HG02870 (cell line): ENCODE results near the gene ACSS2.

ENCODE experiments used
- ATAC-seq: cut with Tn5 transposase; IDR thresholded peaks from one replicate; pipeline ENCODE4 v1.9.1; 2021; ENCODE audit warnings: mild to moderate bottlenecking, moderate library complexity; ENCODE audit not compliant: unreplicated experiment

ACSS2 gene

GRCh38 chr20:34945315-34946077 is 69.1 kb downstream of the ACSS2 start:
- no peak for ATAC-seq

GRCh38 chr20:34946661-34947060 is 70.2 kb downstream of the ACSS2 start:
- ATAC-seq, result no peak

- no peak for ATAC-seq
Observed at GRCh38 chr20:34947336-34947735, 70.9 kb downstream of the ACSS2 start.

GRCh38 chr20:34948030-34948429 is 71.6 kb downstream of the ACSS2 start:
- ATAC-seq, result no peak

- ATAC-seq, result no peak
Observed at GRCh38 chr20:34949120-34949519, 72.7 kb downstream of the ACSS2 start.

GRCh38 chr20:34951252-34951651 is 74.8 kb downstream of the ACSS2 start:
- no peak for ATAC-seq

GRCh38 chr20:34951652-34952051 is 75.2 kb downstream of the ACSS2 start:
- no peak for ATAC-seq

GRCh38 chr20:34952671-34953070 is 76.3 kb downstream of the ACSS2 start:
- no peak for ATAC-seq

- ATAC-seq, result no peak
Observed at GRCh38 chr20:34953960-34954359, 77.5 kb downstream of the ACSS2 start.

GRCh38 chr20:34954904-34955230 is 78.5 kb downstream of the ACSS2 start:
- no peak for ATAC-seq

GRCh38 chr20:34955231-34956040 is 79.0 kb downstream of the ACSS2 start, which contains the start of the genes GSS and MYH7B:
TSS of gene GSS (minus strand) at chr20:34955806. CDS start at chr20:34951852, 3,954 bp downstream.
TSS of gene MYH7B (plus strand) at chr20:34955868. CDS start at chr20:34978006, 22,138 bp downstream.
- ATAC-seq, result peak; percentile 79

- ATAC-seq, result no peak
Observed at GRCh38 chr20:34956041-34956458, 79.6 kb downstream of the ACSS2 start.

- ATAC-seq, result no peak
Observed at GRCh38 chr20:34956751-34957472, 80.5 kb downstream of the ACSS2 start.

GRCh38 chr20:34964486-34964885 is 88.1 kb downstream of the ACSS2 start:
- no peak for ATAC-seq

GRCh38 chr20:34965051-34965450 is 88.6 kb downstream of the ACSS2 start:
- no peak for ATAC-seq

- ATAC-seq, result no peak
Observed at GRCh38 chr20:34967421-34967820, 91.0 kb downstream of the ACSS2 start.

- no peak for ATAC-seq
Observed at GRCh38 chr20:34968042-34968775, 91.8 kb downstream of the ACSS2 start.

- no peak for ATAC-seq
Observed at GRCh38 chr20:34970193-34970840, 93.9 kb downstream of the ACSS2 start.

GRCh38 chr20:34970846-34971560 is 94.6 kb downstream of the ACSS2 start:
- no peak for ATAC-seq
